EH (cell line): ENCODE results near the gene GSAP.

ENCODE experiments used
- DNase-seq: peaks from one replicate; pipeline ENCODE4 v3.0.0-alpha.2; 2015; ENCODE audit warnings: low read depth

Gene GSAP

DNA sequence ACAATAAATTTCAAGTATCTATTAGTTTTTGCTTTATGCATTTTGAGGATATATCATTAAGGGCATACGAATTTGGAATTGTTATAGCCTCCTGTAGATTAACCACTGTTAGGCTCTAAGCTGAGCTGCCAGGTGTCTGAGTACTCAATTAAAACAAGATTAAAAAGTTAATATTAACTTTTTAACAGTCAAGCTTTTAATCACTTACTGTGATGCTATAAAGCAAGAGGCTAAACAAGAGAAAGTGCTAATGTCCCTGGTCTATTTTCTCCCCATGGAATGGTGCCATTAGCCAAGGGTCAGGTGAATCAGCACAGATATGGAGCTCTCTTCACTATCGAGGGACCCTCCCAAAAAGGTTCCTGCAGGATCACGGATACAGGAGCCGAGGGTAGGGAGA is 9.7 kb downstream of the GSAP start:
- no peak for DNase-seq

DNA sequence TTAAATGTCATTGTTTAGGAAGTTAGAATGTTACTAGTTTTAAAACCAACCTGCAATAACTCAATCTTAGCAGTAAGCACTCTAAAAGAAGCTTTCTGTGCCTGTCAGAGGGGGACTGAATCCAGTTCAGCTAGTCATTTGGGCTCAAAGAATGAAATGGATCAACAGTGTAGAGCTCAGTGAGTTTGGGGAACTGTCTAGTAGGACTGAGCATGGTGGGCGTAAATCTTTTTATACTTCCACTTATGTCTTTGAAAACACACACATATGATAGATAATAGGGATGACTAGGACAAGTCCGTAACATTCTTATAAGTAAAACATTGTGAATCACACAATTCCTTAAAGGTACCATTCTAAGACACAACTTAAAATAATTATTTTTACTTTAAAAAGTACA is 11.5 kb downstream of the GSAP start:
- DNase-seq = no peak

DNA sequence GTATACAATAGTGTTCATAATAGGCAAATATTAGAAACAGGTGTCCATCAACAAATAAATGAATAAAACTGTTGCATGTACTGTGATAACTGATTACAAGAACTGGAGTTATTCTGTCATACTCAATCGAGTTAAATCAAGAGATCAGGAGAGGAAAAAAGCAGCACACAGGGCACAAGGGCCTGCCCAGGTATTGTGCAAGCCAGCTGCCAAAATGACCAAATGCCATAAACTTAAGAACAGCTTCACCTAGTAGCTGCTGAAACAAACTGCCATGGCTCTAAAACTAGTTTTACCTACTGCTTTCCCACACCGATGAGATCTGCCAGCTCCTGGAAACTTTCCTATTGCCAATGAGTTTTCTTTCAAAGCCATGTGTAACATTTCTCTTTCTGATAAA is 12.2 kb downstream of the GSAP start:
- DNase-seq = no peak

DNA sequence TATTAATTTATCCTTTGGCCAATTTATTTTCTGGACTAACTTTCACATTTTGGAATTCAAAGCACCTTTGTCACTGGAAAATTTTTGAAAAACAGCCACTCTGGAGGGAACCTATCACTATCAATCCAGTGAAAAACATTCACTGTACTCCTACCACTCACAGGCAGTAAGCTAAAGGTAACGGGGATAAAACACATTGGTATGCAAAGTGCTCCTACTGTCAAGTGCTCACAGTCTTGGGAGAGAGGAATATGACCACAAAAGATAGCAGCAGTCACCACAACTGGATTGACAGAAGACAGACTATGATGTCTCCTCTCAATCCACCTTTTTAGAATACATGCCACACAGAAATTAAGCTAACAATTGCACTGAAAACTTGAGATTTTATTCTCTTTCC is 13.3 kb downstream of the GSAP start:
- no peak for DNase-seq

DNA sequence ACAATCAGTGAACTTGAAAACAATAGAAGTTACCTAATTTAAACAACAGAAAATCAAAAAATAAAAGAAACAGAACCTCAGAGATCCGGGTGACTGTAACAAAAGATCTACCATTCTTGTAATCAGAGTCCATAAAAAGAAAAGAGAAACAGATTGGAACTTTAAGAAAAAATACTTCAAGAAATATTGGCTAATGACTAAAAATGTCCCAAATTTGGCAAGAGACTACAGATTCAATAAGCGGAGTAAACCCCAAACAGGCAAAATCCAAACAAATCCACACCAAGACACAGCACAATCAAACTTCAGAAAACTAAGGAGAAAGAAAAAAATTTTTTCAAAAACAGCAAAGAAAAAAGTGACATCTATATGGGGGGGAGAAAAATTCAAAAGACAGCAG is 15.1 kb downstream of the GSAP start:
- DNase-seq = no peak

DNA sequence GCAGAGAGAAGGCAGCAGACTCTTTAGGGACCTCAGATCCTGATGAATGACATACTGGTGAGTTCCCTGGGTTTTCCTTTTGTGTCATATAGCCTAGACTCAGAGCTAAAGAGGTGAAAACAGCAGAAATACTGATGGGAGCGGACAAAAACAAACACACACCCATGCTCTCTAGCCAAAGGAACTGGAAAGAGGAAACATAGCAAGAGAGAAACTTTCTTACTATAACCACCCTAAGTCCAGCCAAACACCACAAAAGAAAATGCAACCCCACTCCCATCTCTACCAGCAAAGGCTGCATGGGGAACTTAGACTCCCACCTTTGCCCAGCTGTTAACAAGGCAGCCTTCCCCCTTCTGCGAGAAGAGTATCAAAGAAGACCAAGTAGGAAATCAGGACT is 16.3 kb downstream of the GSAP start:
- DNase-seq = no peak

DNA sequence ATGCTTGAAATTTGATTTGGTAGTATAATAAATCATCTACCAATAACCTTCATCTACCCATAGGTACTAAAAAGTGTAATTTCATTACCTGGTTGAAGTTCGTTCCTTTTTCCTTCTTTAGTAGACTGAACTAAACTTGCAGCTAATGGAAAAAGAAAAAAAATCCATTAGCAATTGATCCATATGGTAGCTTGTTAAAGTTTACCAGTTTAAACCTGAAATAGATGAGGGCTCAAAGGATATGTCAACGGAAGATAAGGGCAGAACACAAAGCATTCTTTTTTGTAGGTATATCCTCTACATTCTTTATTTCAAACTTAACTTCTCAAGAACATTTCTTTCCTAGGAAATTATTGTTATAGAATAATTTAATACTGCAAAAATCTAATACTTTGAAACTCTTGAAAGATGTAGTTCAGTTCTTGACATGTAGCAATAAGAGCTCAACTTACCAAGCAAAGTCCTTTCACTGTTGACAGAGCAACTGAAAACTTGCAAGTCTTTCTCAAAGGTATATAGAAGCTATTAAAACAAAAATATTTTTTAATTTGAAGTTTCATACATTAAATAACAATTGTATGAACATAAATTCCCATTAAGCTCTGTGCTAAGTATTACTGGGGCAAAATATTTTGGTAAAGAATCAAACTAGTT is 19.1 kb downstream of the GSAP start:
- no peak for DNase-seq

DNA sequence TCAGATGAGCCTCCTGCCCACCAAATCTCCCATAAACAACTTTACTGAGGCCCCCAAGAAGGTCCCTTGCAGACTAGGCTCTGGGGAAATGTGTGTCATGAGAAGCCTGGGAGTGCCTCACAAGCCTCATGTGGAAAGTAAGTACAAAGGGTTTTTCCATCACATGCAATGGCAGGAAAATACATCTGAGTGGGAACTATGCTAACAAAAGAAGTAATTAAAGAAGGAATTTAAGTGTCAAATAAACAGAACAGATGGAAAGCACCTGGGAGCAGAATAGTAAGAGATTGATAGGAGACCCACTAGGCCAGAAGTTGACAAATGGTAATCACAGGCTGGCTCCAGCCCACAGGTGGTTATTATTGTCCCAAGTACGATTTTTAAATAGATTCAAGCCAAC is 20.5 kb downstream of the GSAP start:
- no peak for DNase-seq

DNA sequence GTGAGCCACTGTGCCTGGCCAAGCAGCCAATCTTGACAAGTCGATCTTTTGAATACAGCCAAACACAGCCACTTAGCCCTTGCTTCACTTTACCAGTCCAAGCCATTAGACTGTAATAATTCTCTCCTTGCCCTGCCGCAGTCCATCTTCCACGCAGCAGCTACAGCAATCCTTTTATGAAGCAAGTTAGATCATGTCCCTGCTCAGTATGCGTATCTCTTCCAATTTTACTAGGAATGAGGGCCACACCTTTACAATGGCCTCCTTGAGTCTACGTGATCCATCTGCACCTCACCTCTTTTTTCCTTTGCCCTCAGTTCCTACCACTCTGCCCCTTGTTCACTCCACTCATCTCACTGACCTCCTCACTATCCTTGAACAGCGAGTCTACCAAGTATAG is 22.2 kb downstream of the GSAP start:
- no peak for DNase-seq

DNA sequence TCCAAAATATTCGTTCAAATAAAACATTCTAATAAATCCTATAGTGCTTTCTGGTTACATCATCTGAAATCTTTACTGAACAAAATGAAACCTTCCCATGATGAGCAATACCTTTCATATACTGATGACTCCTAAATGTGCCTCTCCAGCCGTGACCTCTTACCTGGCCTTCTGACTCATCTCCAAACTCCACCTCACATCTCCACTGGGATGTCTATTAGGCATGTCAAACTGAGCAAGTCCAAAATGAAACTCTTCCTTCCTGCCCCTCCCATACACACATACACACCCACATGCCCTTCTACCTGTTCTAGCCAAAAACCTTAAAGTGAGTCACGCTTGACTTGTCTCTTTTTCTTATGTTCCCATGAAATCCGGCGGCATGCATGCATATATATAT is 22.9 kb downstream of the GSAP start:
- no peak for DNase-seq

DNA sequence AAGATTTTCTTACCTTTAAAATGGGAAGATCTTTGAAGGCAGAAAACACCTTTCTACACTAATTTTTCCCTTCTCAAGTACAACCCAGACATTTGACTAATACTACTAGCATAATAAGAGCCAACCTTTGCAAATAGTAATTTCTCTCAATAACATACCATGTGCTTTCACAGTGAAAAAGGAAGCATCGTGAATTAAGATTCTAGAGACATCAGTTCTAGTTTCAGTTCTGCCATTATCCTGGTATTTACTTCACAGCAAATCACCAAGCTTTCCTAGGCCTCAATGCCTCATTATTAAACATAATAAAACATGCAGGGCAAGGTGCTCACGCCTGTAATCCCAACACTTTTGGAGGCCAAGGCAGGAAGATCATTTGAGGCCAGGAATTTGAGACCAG is 24.9 kb downstream of the GSAP start:
- DNase-seq = no peak

DNA sequence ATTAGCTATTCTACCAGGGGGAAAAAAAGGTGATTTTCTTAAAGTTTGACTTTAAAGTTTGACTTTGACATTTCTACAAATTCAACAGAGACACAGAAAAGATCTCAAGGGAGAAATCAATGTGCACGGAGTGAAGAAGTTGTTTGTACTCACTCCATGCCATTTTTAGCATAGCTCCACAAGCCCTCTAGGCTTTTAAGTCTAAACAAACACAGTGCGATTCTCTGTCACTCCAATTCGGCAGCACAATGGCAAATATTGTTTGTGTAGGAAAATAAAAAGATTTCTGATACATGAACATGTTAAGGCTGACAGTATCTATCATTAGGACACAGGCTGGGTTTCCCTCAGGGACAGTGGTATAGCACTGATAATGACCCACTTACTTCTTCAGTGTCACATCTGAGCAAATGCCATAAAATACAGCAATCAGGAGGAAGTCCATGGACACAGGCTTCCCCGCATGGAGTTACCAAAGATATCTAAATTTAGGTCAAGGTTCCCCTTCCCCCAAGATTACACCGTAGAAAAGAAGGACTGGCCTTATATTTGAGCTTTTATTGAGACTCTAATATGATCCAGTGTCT is 28.0 kb downstream of the GSAP start:
- DNase-seq = no peak

DNA sequence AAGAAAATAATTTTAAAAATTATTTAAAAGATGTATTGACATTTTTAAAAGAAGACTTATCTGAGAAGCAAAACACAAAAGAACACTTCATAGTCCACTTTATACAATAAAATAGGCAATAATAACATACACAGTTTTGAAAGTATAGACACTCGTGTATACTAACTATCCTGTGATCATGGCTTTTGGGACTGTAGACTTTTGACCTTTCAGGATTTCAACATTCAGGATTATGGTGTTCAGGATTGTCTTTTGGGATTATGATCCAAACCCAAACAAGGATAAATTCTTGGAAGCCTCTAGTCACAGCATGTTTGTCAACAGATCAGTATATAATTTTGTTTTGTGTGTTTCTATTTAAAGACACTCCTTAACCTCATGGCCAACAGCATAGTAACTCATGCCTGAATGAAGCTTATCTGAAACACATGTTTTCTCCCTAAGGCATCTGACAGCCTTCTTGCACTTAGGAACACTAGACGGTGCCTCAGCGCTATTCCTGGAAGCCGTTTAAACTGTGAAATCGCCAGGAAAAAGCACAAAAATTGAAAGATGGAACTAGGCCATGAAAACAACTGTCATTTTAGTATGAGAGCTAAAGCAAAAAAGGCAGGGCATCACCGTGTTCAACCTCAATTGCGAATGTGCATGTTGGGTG is 29.9 kb downstream of the GSAP start:
- DNase-seq = peak; percentile 5

DNA sequence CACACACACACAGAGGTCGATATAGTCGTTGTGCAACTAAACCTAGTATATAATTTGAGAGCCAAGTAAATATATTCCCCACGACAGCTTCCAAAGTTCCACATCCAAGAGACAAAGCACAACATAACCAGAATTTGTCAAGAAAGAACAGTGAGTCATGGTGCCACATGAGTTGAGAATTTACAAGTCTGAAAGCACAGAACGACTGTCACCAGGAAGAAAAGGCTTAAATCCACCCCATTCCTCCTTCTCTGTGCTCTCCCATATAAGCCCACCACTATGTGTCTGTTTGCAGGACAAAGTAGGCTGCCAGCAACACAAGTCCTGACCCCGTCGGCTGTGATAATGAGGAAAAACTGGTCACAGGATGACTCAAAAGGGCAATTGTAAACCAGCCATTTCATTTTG is 32.8 kb downstream of the GSAP start:
- DNase-seq = peak; percentile 24

DNA sequence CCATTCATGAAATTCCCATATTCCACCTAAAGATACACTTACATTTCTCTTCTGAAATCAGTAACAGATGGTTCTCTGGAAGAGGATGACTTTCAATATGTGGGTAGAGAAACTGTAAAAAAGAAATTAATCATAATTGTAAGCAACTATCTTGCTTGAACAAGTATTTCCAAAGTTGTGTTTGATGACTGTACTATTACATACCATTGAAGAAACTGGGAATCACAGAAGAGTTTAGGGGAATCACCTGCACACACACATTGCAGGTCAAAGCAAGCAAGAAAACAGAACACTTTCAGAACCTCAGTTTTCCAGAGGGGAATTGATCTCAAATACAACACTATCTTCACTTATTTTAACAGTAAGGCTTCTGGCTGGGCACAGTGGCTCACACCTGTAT is 33.6 kb downstream of the GSAP start:
- no peak for DNase-seq

DNA sequence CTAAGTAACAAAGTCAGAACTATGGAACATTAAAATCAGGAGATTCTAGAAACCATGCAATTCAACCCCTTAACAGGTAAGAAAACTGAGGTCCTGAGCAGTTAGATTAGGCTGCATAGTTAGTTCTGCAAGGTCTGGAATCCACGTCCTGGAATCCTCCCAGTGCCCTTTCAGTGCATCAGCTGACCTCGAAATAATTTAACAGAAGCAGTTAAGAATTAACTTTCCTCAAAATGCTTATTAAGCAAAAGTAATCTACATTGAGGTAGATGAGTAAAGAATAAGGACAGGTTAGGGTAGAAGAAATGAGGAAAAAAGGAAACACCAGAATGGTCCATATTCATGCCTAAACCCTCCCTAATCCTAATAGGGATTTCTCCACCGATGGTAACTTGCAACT is 37.6 kb downstream of the GSAP start:
- DNase-seq = no peak

DNA sequence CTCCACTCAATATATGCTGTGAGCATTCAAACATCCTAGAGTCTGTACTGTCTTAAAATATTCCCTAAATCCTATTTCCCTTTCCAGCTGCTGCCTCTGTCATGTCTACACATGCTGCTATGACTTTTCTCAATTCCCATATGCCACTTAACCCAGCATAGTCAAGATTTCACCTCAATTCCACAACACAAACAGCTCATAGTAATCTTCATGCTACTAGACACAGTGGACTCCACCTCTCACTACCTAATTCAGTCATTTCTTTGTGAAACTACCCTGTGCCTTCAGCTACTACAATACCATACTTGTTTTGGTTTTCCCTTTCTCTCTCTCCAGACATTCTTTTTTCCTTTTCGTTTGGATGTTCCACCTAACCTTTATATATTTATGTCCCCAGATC is 45.5 kb downstream of the GSAP start:
- no peak for DNase-seq

DNA sequence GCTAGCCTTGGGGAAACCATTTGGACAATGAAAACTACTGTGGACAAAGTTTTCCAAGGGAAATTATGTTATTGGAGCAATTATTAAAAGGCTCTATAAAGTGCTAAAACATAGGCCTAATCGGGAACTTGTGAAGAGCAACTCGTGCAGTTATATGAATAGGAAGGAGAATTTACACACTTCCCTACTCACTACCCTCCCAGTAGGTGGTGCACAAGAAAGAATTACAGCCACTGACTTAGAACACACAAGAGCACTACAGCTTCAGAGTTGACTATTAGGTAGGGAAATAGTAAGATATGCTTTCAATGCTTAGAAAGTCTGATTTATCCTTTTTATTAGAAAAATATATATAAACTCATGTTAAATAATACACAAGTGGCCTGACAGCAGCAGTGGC is 47.2 kb downstream of the GSAP start:
- DNase-seq = peak; percentile 32

DNA sequence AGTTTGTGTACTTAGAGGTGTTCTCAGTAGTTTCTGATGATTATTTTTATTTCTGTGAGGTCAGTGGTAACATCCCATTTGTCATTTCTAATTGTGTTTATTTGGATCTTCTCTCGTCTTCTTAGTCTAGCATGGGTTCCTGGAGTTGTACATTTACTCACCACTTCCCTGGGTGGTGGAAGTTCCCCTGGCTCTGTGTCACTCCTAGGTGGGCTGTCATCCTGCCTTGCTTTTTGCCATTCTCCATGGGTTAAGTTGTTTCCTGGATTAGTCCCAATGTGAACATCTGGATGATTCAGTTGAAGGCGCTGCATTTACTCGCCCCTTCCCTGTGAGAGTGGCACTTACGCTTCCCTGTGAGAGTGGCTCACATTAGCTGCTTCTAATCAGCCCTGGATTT is 48.2 kb downstream of the GSAP start:
- no peak for DNase-seq

DNA sequence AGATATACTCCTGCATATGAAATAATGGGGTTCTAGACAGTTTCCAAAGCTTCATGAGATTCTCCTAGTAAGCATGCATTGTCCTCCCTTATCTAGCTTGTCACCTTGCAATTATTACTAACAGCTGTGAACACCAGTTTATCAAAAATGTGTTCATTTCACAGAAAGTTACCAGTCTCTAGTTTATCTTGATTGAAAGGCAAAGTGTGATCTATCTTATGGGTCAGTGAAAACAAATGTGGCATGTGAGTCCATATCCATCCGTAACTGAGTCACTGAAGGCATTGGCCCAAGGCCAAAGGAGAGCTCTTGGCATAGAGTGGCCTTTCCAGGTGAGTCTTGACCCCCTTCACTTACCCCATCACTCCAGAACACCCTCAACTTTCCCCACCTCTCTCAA is 53.2 kb downstream of the GSAP start:
- DNase-seq = no peak

DNA sequence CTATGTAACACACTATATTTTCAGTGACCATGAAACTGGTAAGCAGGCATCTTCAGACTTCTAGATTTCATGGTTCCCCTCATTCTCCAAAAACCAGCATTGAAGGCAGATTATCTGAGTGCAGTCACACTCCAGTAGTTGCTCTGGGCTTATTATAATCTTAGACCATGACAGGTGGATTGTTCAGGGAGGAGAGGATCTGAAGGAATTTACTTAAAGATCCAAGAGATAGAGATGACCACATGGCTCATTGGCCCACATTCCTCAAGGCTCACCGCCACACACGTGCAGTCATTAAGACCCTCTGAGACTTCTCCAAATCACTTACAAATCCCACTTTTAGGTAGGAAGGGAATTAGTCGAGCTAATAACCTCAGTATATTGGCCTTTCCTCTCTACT is 55.2 kb downstream of the GSAP start:
- DNase-seq = no peak

DNA sequence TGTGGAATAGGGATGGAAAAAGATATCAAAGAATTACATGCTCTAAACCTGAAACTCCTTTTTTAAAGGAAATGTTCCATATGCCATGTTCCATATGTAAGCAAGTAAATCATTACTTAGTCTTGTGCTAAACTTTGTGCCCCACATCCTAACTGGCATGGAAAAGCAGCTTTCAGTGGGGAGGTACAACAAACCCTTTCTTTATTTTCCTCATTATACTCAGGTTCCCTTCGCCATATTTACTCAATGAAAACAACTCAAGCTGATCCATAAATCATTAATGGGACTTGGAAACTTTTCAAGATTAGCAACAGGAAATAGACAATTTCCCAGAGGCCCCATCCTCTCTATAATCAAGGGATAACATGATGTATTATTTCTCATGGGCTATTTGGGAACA is 56.0 kb downstream of the GSAP start:
- DNase-seq = no peak

DNA sequence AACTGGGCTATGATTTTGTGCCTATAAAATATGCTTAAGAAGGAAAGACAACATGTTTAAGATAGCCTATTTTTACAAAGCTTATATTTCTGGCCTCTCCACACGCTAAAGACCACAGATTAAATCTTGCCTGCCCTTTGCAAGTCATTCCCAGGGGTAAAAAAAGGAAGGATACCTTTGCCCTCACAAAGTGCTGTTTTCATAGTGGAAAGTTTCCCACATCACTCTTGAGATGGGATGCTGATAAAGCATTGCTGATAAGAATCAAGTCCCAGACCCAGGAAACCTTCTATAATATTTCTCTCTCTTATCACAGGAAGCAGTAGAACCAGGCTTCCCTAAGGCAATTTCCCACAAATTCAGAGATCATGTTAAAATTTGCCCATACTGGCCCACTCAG is 56.5 kb downstream of the GSAP start:
- DNase-seq = no peak

DNA sequence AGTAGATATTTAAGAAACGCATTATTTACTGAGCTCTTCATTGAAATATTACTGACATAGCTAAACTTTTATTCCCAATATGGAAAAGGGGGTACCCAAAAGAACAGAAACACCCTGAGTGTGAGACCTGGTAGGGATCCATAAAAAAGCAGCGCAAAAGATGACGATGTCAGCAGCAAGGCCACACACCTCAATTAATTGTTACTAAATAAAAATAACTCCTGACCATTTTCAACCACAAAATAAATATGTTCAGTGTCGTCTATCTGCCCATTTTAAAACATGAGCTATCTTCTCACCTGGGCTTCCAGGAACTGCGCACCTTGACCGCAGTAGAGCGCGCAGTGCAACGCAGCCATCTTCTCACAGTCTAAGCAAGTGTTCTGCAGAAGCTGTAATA is 61.2 kb downstream of the GSAP start:
- DNase-seq = no peak
